H9 (cell line): ENCODE results near the gene HSP90B1. TPM values are rescaled to one million over a fixed set of nuclear protein-coding genes. Genes with fewer than 3 reads are reported as not detected.

ENCODE experiments used
- DNase-seq: peaks from one replicate; pipeline ENCODE4 v3.0.0-alpha.2; 2017
- H2AFZ ChIP-seq: one replicate; pipeline ENCODE4 v1.6.1; 2013; ENCODE audit warnings: mild to moderate bottlenecking, low read length, control low read depth, moderate library complexity
- H2AK5ac ChIP-seq: 2 replicates; pipeline ENCODE4 v1.6.1; 2013; ENCODE audit warnings: low read length, control low read depth, mixed read lengths; ENCODE audit not compliant: insufficient read length
- H2BK120ac ChIP-seq: one replicate; pipeline ENCODE4 v1.6.1; 2013; ENCODE audit warnings: low read depth, mild to moderate bottlenecking, low read length, control low read depth, inconsistent platforms; ENCODE audit not compliant: poor library complexity, severe bottlenecking
- H2BK12ac ChIP-seq: 2 replicates; pipeline ENCODE4 v1.6.1; 2013; ENCODE audit warnings: low read length, control low read depth, mixed read lengths, low read depth; ENCODE audit not compliant: insufficient read length
- H2BK15ac ChIP-seq: 2 replicates; pipeline ENCODE4 v1.6.1; 2013; ENCODE audit warnings: low read depth, low read length, control low read depth
- H2BK20ac ChIP-seq: one replicate; pipeline ENCODE4 v1.6.1; 2013; ENCODE audit warnings: low read depth, mild to moderate bottlenecking, low read length, control low read depth, inconsistent platforms; ENCODE audit not compliant: poor library complexity, severe bottlenecking
- H2BK5ac ChIP-seq: 2 replicates; pipeline ENCODE4 v1.6.1; 2013; ENCODE audit warnings: low read length, control low read depth, mixed read lengths; ENCODE audit not compliant: insufficient read length
- H3K14ac ChIP-seq: 2 replicates; pipeline ENCODE4 v1.6.1; 2013; ENCODE audit warnings: low read length, control low read depth; ENCODE audit not compliant: insufficient read depth
- H3K18ac ChIP-seq: 2 replicates; pipeline ENCODE4 v1.6.1; 2013; ENCODE audit warnings: low read depth, mild to moderate bottlenecking, mixed read lengths, low read length, control low read depth; ENCODE audit not compliant: insufficient read length
- H3K23ac ChIP-seq: 2 replicates; pipeline ENCODE4 v1.6.1; 2013; ENCODE audit warnings: low read length, control low read depth, mixed read lengths, low read depth; ENCODE audit not compliant: insufficient read length
- H3K23me2 ChIP-seq: 2 replicates; pipeline ENCODE4 v1.6.1; 2013; ENCODE audit warnings: low read depth, mild to moderate bottlenecking, mixed read lengths, low read length, control low read depth; ENCODE audit not compliant: insufficient read length, poor library complexity, severe bottlenecking
- H3K27ac ChIP-seq: 2 replicates; pipeline ENCODE4 v1.5.1; 2013; ENCODE audit warnings: low read length, control low read depth, mixed read lengths, low read depth; ENCODE audit not compliant: insufficient read length
- H3K27me3 ChIP-seq: 2 replicates; pipeline ENCODE4 v1.6.1; 2013; ENCODE audit warnings: low read length, control low read depth, inconsistent platforms; ENCODE audit not compliant: insufficient read depth
- H3K4ac ChIP-seq: 2 replicates; pipeline ENCODE4 v1.6.1; 2013; ENCODE audit warnings: low read depth, mild to moderate bottlenecking, control low read depth, inconsistent platforms, low read length, moderate library complexity
- H3K4me1 ChIP-seq: 2 replicates; pipeline ENCODE4 v1.6.1; 2013; ENCODE audit warnings: low read length, control low read depth, inconsistent platforms; ENCODE audit not compliant: insufficient read depth
- H3K4me2 ChIP-seq: 2 replicates; pipeline ENCODE4 v1.6.1; 2013; ENCODE audit warnings: low read length, control low read depth, mixed read lengths; ENCODE audit not compliant: insufficient read length, insufficient read depth
- H3K56ac ChIP-seq: 2 replicates; pipeline ENCODE4 v1.6.1; 2013; ENCODE audit warnings: low read depth, mild to moderate bottlenecking, mixed read lengths, low read length, control low read depth; ENCODE audit not compliant: insufficient read length
- H3K79me1 ChIP-seq: 2 replicates; pipeline ENCODE4 v1.6.1; 2013; ENCODE audit warnings: low read depth, mild to moderate bottlenecking, moderate library complexity, low read length, control low read depth, inconsistent platforms; ENCODE audit not compliant: insufficient read depth, poor library complexity, severe bottlenecking
- H3K79me2 ChIP-seq: 2 replicates; pipeline ENCODE4 v1.6.1; 2013; ENCODE audit warnings: low read length, control low read depth, inconsistent platforms; ENCODE audit not compliant: insufficient read depth
- H3K9ac ChIP-seq: 2 replicates; pipeline ENCODE4 v1.6.1; 2013; ENCODE audit warnings: low read length, control low read depth, mixed read lengths; ENCODE audit not compliant: insufficient read length; ENCODE audit errors: extremely low read depth
- H3K9me3 ChIP-seq: one replicate; pipeline ENCODE4 v1.6.1; 2013; ENCODE audit warnings: low read depth, low read length, inconsistent platforms; ENCODE audit not compliant: control insufficient read depth
- H3T11ph ChIP-seq: one replicate; pipeline ENCODE4 v1.6.1; 2013; ENCODE audit warnings: mild to moderate bottlenecking, low read length, control low read depth, inconsistent platforms
- H4K20me1 ChIP-seq: one replicate; pipeline ENCODE4 v1.6.1; 2013; ENCODE audit not compliant: control insufficient read depth, insufficient read length, insufficient read depth
- H4K5ac ChIP-seq: 2 replicates; pipeline ENCODE4 v1.6.1; 2013; ENCODE audit warnings: low read depth, mild to moderate bottlenecking, mixed read lengths, low read length, control low read depth; ENCODE audit not compliant: insufficient read length
- H4K8ac ChIP-seq: replicated peaks from 2 replicates; pipeline ENCODE4 v1.6.1; 2013; ENCODE audit warnings: low read length, control low read depth, mixed read lengths, low read depth; ENCODE audit not compliant: insufficient read length
- H4K91ac ChIP-seq: 2 replicates; pipeline ENCODE4 v1.6.1; 2013; ENCODE audit warnings: low read depth, mild to moderate bottlenecking, moderate library complexity, mixed read lengths, low read length, control low read depth; ENCODE audit not compliant: insufficient read length
- H3K27ac Mint-ChIP-seq, 3 experiments: 2 replicates in 2 of 3; 3 replicates in 1 of 3; pipeline ENCODE4 v1.8.0; 2020 to 2021; ENCODE audit warnings: mixed read lengths in 3 of 3, mild to moderate bottlenecking in 1 of 3, moderate library complexity in 1 of 3
- H3K27me3 Mint-ChIP-seq: 2 replicates; pipeline ENCODE4 v1.8.0; 2021; ENCODE audit warnings: low read depth, mild to moderate bottlenecking, moderate library complexity, mixed read lengths
- H3K36me3 Mint-ChIP-seq, 3 experiments: 2 replicates in 2 of 3; 3 replicates in 1 of 3; pipeline ENCODE4 v1.8.0; 2020 to 2021; ENCODE audit warnings: low read depth in 3 of 3, mixed read lengths in 3 of 3; ENCODE audit not compliant: insufficient read depth in 1 of 3
- H3K4me1 Mint-ChIP-seq, 2 experiments: 2 replicates each; pipeline ENCODE4 v1.8.0; 2020; ENCODE audit warnings: mixed read lengths in 2 of 2
- H3K4me3 Mint-ChIP-seq, 2 experiments: 2 replicates in 1 of 2; 3 replicates in 1 of 2; pipeline ENCODE4 v1.8.0; 2020 to 2021; ENCODE audit warnings: mild to moderate bottlenecking in 2 of 2, mixed read lengths in 2 of 2, moderate library complexity in 1 of 2
- H3K9me3 Mint-ChIP-seq, 2 experiments: 2 replicates in 1 of 2; 3 replicates in 1 of 2; pipeline ENCODE4 v1.8.0; 2020; ENCODE audit warnings: mild to moderate bottlenecking in 2 of 2, mixed read lengths in 2 of 2, moderate library complexity in 1 of 2
- CTCF ChIP-seq: fragments of 200-600 bp; sonication (generic); conservative IDR thresholded peaks from 3 replicates; pipeline ENCODE4 v1.8.0; 2021; ENCODE audit warnings: antibody characterized with exemption, mild to moderate bottlenecking
- WGBS: extraction: QIAGEN DNeasy Blood & Tissue Kit; methylation state at CpG from one replicate; pipeline ENCODE4 v1.1.7; 2013; ENCODE audit warnings: missing lambda C conversion rate, low lambda C conversion rate, mixed read lengths; ENCODE audit not compliant: insufficient read length; ENCODE audit errors: extremely low coverage; 5-methylcytosine and 5-hydroxymethylcytosine counted together
- total RNA-seq: library from RNA; stranded (reverse); gene quantifications from 2 replicates; pipeline ENCODE4 v1.2.1, GENCODE V29; 2021

The HSP90B1 gene
- total RNA-seq, 1 experiment from 2014 or later: 737 TPM

- Histone ChIP-seq H3K56ac (no peak overlapping the region), H2AFZ (no peak overlapping the region), H3K79me2 (no peaks in the 10 kb centered on the region), H3K9me3 (no peaks in the 10 kb centered on the region), H2AK5ac (no peak overlapping the region), H2BK5ac (no peak overlapping the region), H2BK20ac (no peak overlapping the region), H3T11ph (no peak overlapping the region), H3K79me1 (no peaks in the 10 kb centered on the region), H3K27me3 (no peaks in the 10 kb centered on the region), H2BK12ac (no peak overlapping the region), H4K5ac (no peak overlapping the region), H3K18ac (no peak overlapping the region), H3K14ac (no peak overlapping the region), H4K91ac (no peak overlapping the region), H3K4ac (no peak overlapping the region), H3K27ac (no peak overlapping the region), H4K8ac (no peak overlapping the region), H3K9ac (no peak overlapping the region), H3K23me2 (no peaks in the 10 kb centered on the region), H4K20me1 (no peaks in the 10 kb centered on the region), H3K4me2 (no peak overlapping the region), H2BK15ac (no peak overlapping the region), H2BK120ac (no peak overlapping the region), H3K4me1 (no peaks in the 10 kb centered on the region), H3K23ac (no peak overlapping the region)
- H3K27ac Mint-ChIP-seq: no peak overlapping the region
- H3K36me3 Mint-ChIP-seq: peaks cover 73 to 97% (median 94%) of the 10 kb centered on the region in 3 experiments; a peak in 6 of 7 replicates
- H3K4me1 Mint-ChIP-seq: no peaks in the 10 kb centered on the region
- TF ChIP-seq CTCF: no peak
- no CpG with 5 or more reads among the region's 3 CpGs for WGBS
- no peak overlapping the region for H3K4me3 Mint-ChIP-seq
- no peak for DNase-seq
- H3K27me3 Mint-ChIP-seq: no peaks in the 10 kb centered on the region
- H3K9me3 Mint-ChIP-seq: no peaks in the 10 kb centered on the region
These were observed 14.8 kb downstream of the HSP90B1 start for GRCh38 chr12:103944964-103945363.
